Measurements from ENCODE around the gene CFAP46.

GRCh38 chr10:132897516-132898381, 44.6 kb downstream of the CFAP46 start:
- TF ChIP-seq POLR2A (IDR thresholded peaks at IDR 0.05) (no peak), CTCF (IDR thresholded peaks at IDR 0.05) (no peak)

Data from uterus (tissue), 2 donors.